GM19467 (cell line): ENCODE measurements around the gene IER5L.

Source experiments
- ATAC-seq: cut with Tn5 transposase; IDR thresholded peaks from one replicate; pipeline ENCODE4 v1.9.1; 2021; ENCODE audit warnings: mild to moderate bottlenecking, moderate library complexity; ENCODE audit not compliant: unreplicated experiment

Gene IER5L

GRCh38 chr9:129177791-129178567, at the start of gene IER5L:
Gene IER5L, minus strand, starts transcription at chr9:129178261. Its CDS starts 209 bp downstream, at chr9:129178052.
- peak; percentile 77 for ATAC-seq

- no peak for ATAC-seq
These were observed 49.8 kb upstream of the IER5L start for GRCh38 chr9:129227843-129228189.

GRCh38 chr9:129225815-129226214, 47.8 kb upstream of the IER5L start:
- ATAC-seq, result no peak

- no peak for ATAC-seq
These were observed 47.4 kb upstream of the IER5L start for GRCh38 chr9:129225490-129225778.

- no peak for ATAC-seq
These were observed 46.8 kb upstream of the IER5L start for GRCh38 chr9:129224618-129225489.

- ATAC-seq, result no peak
These were observed 45.6 kb upstream of the IER5L start for GRCh38 chr9:129223551-129224208.

GRCh38 chr9:129222819-129223218, 44.8 kb upstream of the IER5L start:
- no peak for ATAC-seq

GRCh38 chr9:129221979-129222635, 44.0 kb upstream of the IER5L start:
- ATAC-seq, result no peak

GRCh38 chr9:129221233-129221632, 43.2 kb upstream of the IER5L start:
- ATAC-seq, result no peak

- no peak for ATAC-seq
These were observed 42.7 kb upstream of the IER5L start for GRCh38 chr9:129220771-129221170.

- ATAC-seq, result no peak
These were observed 40.9 kb upstream of the IER5L start for GRCh38 chr9:129218918-129219317.

- ATAC-seq, result no peak
These were observed 40.2 kb upstream of the IER5L start for GRCh38 chr9:129218272-129218625.

GRCh38 chr9:129213551-129213950, 35.5 kb upstream of the IER5L start:
- no peak for ATAC-seq

- no peak for ATAC-seq
These were observed 33.6 kb upstream of the IER5L start for GRCh38 chr9:129211686-129212085.

- no peak for ATAC-seq
These were observed 32.1 kb upstream of the IER5L start for GRCh38 chr9:129210125-129210524.

- no peak for ATAC-seq
These were observed 31.5 kb upstream of the IER5L start for GRCh38 chr9:129209580-129209979.

- no peak for ATAC-seq
These were observed 31.0 kb upstream of the IER5L start for GRCh38 chr9:129209109-129209508.

- ATAC-seq, result no peak
These were observed 30.4 kb upstream of the IER5L start for GRCh38 chr9:129208207-129209032.

GRCh38 chr9:129206905-129207304, 28.8 kb upstream of the IER5L start:
- no peak for ATAC-seq

GRCh38 chr9:129206401-129206800, 28.3 kb upstream of the IER5L start:
- ATAC-seq, result no peak
